Spleen (tissue), 7 donors: ENCODE results near the gene SLC37A3.

Experiments used
- POLR2AphosphoS5 ChIP-seq, 3 donors: sonication (generic); formaldehyde crosslinking; IDR thresholded peaks; one replicate each; pipeline ENCODE4 v1.5.1; 2017; ENCODE audit warnings: antibody characterized with exemption in 3 of 3
- TF ChIP-seq, protein P1 (sequence below), 11 experiments: fragments of 200-600 bp in 7 of 11; fragments of 450-650 bp in 4 of 11; sonication (generic) in 4 of 11; IDR thresholded peaks in 8 of 11; conservative IDR thresholded peaks in 3 of 11; 1 replicate in 7 of 11; 2 replicates in 4 of 11; pipeline versions ENCODE4 v1.4.0 to v1.8.0; 2016 to 2021; ENCODE audit warnings: antibody characterized with exemption in 11 of 11, inconsistent platforms in 4 of 11, mild to moderate bottlenecking in 1 of 11
- donor health status: DM: no; HTN: no; CAD: no; lungs with moderate emphysema.
- donor health status: DM: no; HTN: no; CAD: no.
- donor health status: DM: no; HTN: no; CAD: no.

DNA sequence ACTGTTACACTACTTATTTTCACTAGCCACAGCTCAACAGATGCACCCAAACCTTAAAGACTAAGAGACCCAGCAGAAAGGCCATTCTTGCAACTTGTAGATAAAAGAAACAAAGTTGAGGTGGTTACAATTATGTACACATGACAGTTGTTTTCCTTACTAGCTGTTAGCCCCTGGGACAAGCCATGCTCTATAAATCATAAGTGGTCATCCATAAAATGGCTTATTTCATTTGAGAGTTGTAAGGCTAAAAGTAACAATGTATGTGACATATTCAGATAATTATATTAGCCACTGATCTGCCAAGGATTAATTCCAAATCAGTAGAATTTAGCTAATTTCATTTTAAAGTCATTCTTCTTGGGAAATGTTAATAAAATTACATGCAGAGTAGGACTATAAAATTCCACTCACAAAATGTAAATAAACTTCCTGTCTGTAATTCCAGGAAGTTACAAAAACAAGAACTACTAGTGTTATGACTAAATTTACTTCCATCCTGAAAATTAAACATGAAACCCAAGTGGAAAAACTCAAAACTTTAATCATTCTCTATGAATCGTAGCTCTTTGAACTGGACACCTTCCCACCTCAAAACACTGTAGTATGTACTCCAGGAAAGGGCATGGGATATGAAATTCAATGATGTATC lies 13.3 kb downstream of the SLC37A3 start:
- TF ChIP-seq, protein P1, sequence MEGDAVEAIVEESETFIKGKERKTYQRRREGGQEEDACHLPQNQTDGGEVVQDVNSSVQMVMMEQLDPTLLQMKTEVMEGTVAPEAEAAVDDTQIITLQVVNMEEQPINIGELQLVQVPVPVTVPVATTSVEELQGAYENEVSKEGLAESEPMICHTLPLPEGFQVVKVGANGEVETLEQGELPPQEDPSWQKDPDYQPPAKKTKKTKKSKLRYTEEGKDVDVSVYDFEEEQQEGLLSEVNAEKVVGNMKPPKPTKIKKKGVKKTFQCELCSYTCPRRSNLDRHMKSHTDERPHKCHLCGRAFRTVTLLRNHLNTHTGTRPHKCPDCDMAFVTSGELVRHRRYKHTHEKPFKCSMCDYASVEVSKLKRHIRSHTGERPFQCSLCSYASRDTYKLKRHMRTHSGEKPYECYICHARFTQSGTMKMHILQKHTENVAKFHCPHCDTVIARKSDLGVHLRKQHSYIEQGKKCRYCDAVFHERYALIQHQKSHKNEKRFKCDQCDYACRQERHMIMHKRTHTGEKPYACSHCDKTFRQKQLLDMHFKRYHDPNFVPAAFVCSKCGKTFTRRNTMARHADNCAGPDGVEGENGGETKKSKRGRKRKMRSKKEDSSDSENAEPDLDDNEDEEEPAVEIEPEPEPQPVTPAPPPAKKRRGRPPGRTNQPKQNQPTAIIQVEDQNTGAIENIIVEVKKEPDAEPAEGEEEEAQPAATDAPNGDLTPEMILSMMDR (IDR thresholded peaks at IDR 0.05 in 8 of 11, conservative IDR thresholded peaks at IDR 0.05 in 3 of 11): no peak
- TF ChIP-seq POLR2AphosphoS5 (IDR thresholded peaks at IDR 0.05): no peak
